HFFc6 (cell line): Measurements from ENCODE around the gene STAB2. TPM values are rescaled to one million over a fixed set of nuclear protein-coding genes. Genes with fewer than 3 reads are reported as not detected.

ENCODE experiments used
- DNase-seq: peaks from one replicate; pipeline ENCODE4 v3.0.0-alpha.2; 2018
- H3K27ac Mint-ChIP-seq: 2 replicates; pipeline ENCODE4 v1.8.0; 2020; ENCODE audit warnings: mild to moderate bottlenecking, mixed read lengths
- H3K27me3 Mint-ChIP-seq: 2 replicates; pipeline ENCODE4 v1.8.0; 2021; ENCODE audit warnings: mild to moderate bottlenecking, moderate library complexity, mixed read lengths; ENCODE audit not compliant: insufficient read depth
- H3K36me3 Mint-ChIP-seq: 2 replicates; pipeline ENCODE4 v1.8.0; 2021; ENCODE audit warnings: low read depth, mixed read lengths
- H3K4me1 Mint-ChIP-seq: 2 replicates; pipeline ENCODE4 v1.8.0; 2020; ENCODE audit warnings: low read depth, mixed read lengths
- H3K4me3 Mint-ChIP-seq: 2 replicates; pipeline ENCODE4 v1.8.0; 2020; ENCODE audit warnings: mild to moderate bottlenecking, moderate library complexity, mixed read lengths
- H3K9me3 Mint-ChIP-seq: 2 replicates; pipeline ENCODE4 v1.8.0; 2020; ENCODE audit warnings: mild to moderate bottlenecking, mixed read lengths
- CTCF ChIP-seq: fragments of 200-600 bp; sonication (generic); IDR thresholded peaks from 2 replicates; pipeline ENCODE4 v1.5.0; 2021; ENCODE audit warnings: antibody characterized with exemption, mild to moderate bottlenecking
- total RNA-seq, 6 experiments: library from RNA; stranded (reverse); fragmentation: NEBNext Ultra II Directional; extraction: Animal tissue kit (Norgen Biotek cat#: 25700); gene quantifications; 2 replicates in 1 of 6; 3 replicates in 5 of 6; pipeline ENCODE4 v1.2.3, GENCODE V29; 2021

The STAB2 gene
- total RNA-seq, 6 experiments from 2014 or later = not detected

- no peaks in the 10 kb centered on the region for H3K36me3 Mint-ChIP-seq
- DNase-seq = no peak
- no peak for TF ChIP-seq CTCF
Observed at GRCh38 chr12:103728323-103728722, 141.2 kb downstream of the STAB2 start.

GRCh38 chr12:103729499-103729898 lies 142.4 kb downstream of the STAB2 start:
- no peaks in the 10 kb centered on the region for H3K36me3 Mint-ChIP-seq
- no peaks in the 10 kb centered on the region for H3K9me3 Mint-ChIP-seq
- H3K4me3 Mint-ChIP-seq = no peak overlapping the region
- TF ChIP-seq CTCF = no peak
- DNase-seq = no peak
- peaks cover 10% of the 10 kb centered on the region for H3K27me3 Mint-ChIP-seq
- H3K4me1 Mint-ChIP-seq = no peaks in the 10 kb centered on the region
- H3K27ac Mint-ChIP-seq = no peak overlapping the region

More at GRCh38 chr12:103728323-103728722, 141.2 kb downstream of the STAB2 start:
- no peak overlapping the region for H3K27ac Mint-ChIP-seq
- no peaks in the 10 kb centered on the region for H3K9me3 Mint-ChIP-seq
- no peaks in the 10 kb centered on the region for H3K4me1 Mint-ChIP-seq
- peaks cover 7% of the 10 kb centered on the region for H3K27me3 Mint-ChIP-seq
- no peak overlapping the region for H3K4me3 Mint-ChIP-seq

- no peaks in the 10 kb centered on the region for H3K36me3 Mint-ChIP-seq
- no peak for TF ChIP-seq CTCF
- H3K9me3 Mint-ChIP-seq = no peaks in the 10 kb centered on the region
- no peak overlapping the region for H3K4me3 Mint-ChIP-seq
- H3K4me1 Mint-ChIP-seq = no peaks in the 10 kb centered on the region
- peaks cover 19% of the 10 kb centered on the region for H3K27me3 Mint-ChIP-seq
- H3K27ac Mint-ChIP-seq = no peak overlapping the region
- no peak for DNase-seq
Observed at GRCh38 chr12:103731539-103731938, 144.5 kb downstream of the STAB2 start.

- DNase-seq = no peak
- TF ChIP-seq CTCF = no peak
- H3K4me1 Mint-ChIP-seq = no peaks in the 10 kb centered on the region
- H3K27ac Mint-ChIP-seq = no peak overlapping the region
- peaks cover 22% of the 10 kb centered on the region for H3K27me3 Mint-ChIP-seq
- H3K4me3 Mint-ChIP-seq = no peak overlapping the region
- H3K36me3 Mint-ChIP-seq = no peaks in the 10 kb centered on the region
- H3K9me3 Mint-ChIP-seq = no peaks in the 10 kb centered on the region
Observed at GRCh38 chr12:103734863-103735262, 147.8 kb downstream of the STAB2 start.

- H3K27me3 Mint-ChIP-seq = peaks cover 25% of the 10 kb centered on the region
- H3K27ac Mint-ChIP-seq = no peak overlapping the region
- H3K4me1 Mint-ChIP-seq = no peaks in the 10 kb centered on the region
- H3K36me3 Mint-ChIP-seq = no peaks in the 10 kb centered on the region
- H3K9me3 Mint-ChIP-seq = no peaks in the 10 kb centered on the region
- no peak for TF ChIP-seq CTCF
- no peak overlapping the region for H3K4me3 Mint-ChIP-seq
- DNase-seq = no peak
Observed at GRCh38 chr12:103735291-103735690, 148.2 kb downstream of the STAB2 start.

GRCh38 chr12:103736572-103736971 lies 149.5 kb downstream of the STAB2 start:
- Mint-ChIP-seq H3K27ac (no peak overlapping the region), H3K27me3 (peaks cover 23% of the 10 kb centered on the region), H3K36me3 (no peaks in the 10 kb centered on the region), H3K4me3 (no peak overlapping the region), H3K9me3 (no peaks in the 10 kb centered on the region), H3K4me1 (no peaks in the 10 kb centered on the region)
- no peak for DNase-seq
- no peak for TF ChIP-seq CTCF
